Activated CD4-positive, CD25-positive, alpha-beta regulatory T cell (primary cell): Measurements from ENCODE around the gene FAM210B.
"Not testable (repeated sequence)": the region's sequence is repeated elsewhere in the genome, so short reads cannot be mapped to it uniquely, and the experiment has no call there.

Source experiments
- DNase-seq, 4 experiments: peaks; one replicate each; lab custom pipeline; 2025; lab: John Stamatoyannopoulos, UW

The FAM210B gene

GRCh38 chr20:56360908-56361205 lies 2.1 kb downstream of the FAM210B start:
- no peak for DNase-seq

GRCh38 chr20:56361900-56362299 lies 3.1 kb downstream of the FAM210B start:
- no peak for DNase-seq

GRCh38 chr20:56362833-56363413 lies 4.1 kb downstream of the FAM210B start:
- DNase-seq = no peak

GRCh38 chr20:56363491-56363890 lies 4.7 kb downstream of the FAM210B start:
- DNase-seq = no peak

- no peak for DNase-seq
These were observed 9.8 kb downstream of the FAM210B start for GRCh38 chr20:56368351-56369134.

GRCh38 chr20:56369179-56369578 lies 10.4 kb downstream of the FAM210B start:
- DNase-seq = no peak

- DNase-seq = no peak
These were observed 13.2 kb downstream of the FAM210B start for GRCh38 chr20:56371977-56372376.

- DNase-seq = no peak
These were observed 14.1 kb downstream of the FAM210B start for GRCh38 chr20:56372850-56373249.

GRCh38 chr20:56373942-56374341 lies 15.2 kb downstream of the FAM210B start:
- DNase-seq = no peak

GRCh38 chr20:56376331-56376730 lies 17.6 kb downstream of the FAM210B start:
- DNase-seq = no peak

- DNase-seq = no peak
These were observed 19.6 kb downstream of the FAM210B start for GRCh38 chr20:56378386-56378785.

GRCh38 chr20:56380375-56380774 lies 21.6 kb downstream of the FAM210B start:
- no peak for DNase-seq

- no peak for DNase-seq
These were observed 22.7 kb downstream of the FAM210B start for GRCh38 chr20:56381501-56381900.

- DNase-seq = no peak
These were observed 23.9 kb downstream of the FAM210B start for GRCh38 chr20:56382696-56383095.

- DNase-seq = no peak
These were observed 24.6 kb downstream of the FAM210B start for GRCh38 chr20:56383334-56383733.

- no peak for DNase-seq
These were observed 26.4 kb downstream of the FAM210B start for GRCh38 chr20:56385130-56385529.

GRCh38 chr20:56386219-56386618 lies 27.4 kb downstream of the FAM210B start:
- no peak for DNase-seq

GRCh38 chr20:56388882-56389281 lies 30.1 kb downstream of the FAM210B start:
- no peak for DNase-seq

GRCh38 chr20:56389807-56390206 lies 31.0 kb downstream of the FAM210B start:
- DNase-seq = no peak

- not testable (repeated sequence) for DNase-seq
These were observed 31.6 kb downstream of the FAM210B start for GRCh38 chr20:56390396-56390795.

- no peak for DNase-seq
These were observed 32.3 kb downstream of the FAM210B start for GRCh38 chr20:56391037-56391436.

- no peak for DNase-seq
These were observed 32.9 kb downstream of the FAM210B start for GRCh38 chr20:56391596-56392131.

- peak; percentile 98 to 99 (median 98) for DNase-seq
These were observed 33.5 kb downstream of the FAM210B start, which contains the start of the genes AURKA and CSTF1 for GRCh38 chr20:56392132-56392880. TSS of gene AURKA (minus strand) at chr20:56392215. CDS start at chr20:56388197, 4,018 bp downstream. TSS of gene CSTF1 (plus strand) at chr20:56392645. CDS start at chr20:56395553, 2,908 bp downstream.
